H1 (cell line): ENCODE measurements around the gene PAN2. TPM values are rescaled to one million over a fixed set of nuclear protein-coding genes. Genes with fewer than 3 reads are reported as not detected.

ENCODE experiments used
- CTCF ChIA-PET: fragments of 300-600 bp; sonication (Branson Sonifier 250); formaldehyde crosslinking; loops from one replicate; lab custom pipeline; 2021; ENCODE audit not compliant: partially characterized antibody; lab: Charles Lee
- POLR2A ChIA-PET: fragments of 300-600 bp; sonication (Branson Sonifier 250); formaldehyde crosslinking; loops from one replicate; lab custom pipeline; 2021; ENCODE audit warnings: inconsistent platforms; ENCODE audit not compliant: partially characterized antibody; lab: Charles Lee
- DNase-seq, 2 experiments: peaks; one replicate each; pipeline versions ENCODE4 v3.0.0 to v3.0.0-alpha.2; 2010 to 2022; ENCODE audit warnings: low spot score in 2 of 2, low read depth in 1 of 2, mixed read lengths in 1 of 2
- FAIRE-seq: peaks from 2 replicates; lab custom pipeline; 2011; peaks lifted over from hg19 to GRCh38; lab: Jason Lieb, UNC
- H2AFZ ChIP-seq: 2 replicates; pipeline ENCODE4 v1.8.1; 2012; ENCODE audit warnings: low read length, inconsistent platforms
- H2AK5ac ChIP-seq: 2 replicates; pipeline ENCODE4 v1.6.1; 2013; ENCODE audit warnings: low read depth, low read length
- H2BK120ac ChIP-seq: replicated peaks from 2 replicates; pipeline ENCODE3; 2013; ENCODE audit warnings: low read depth, low read length, inconsistent platforms
- H2BK12ac ChIP-seq: 2 replicates; pipeline ENCODE4 v1.6.1; 2013; ENCODE audit warnings: low read depth, low read length
- H2BK15ac ChIP-seq: 2 replicates; pipeline ENCODE4 v1.6.1; 2013; ENCODE audit warnings: low read length
- H2BK20ac ChIP-seq: 2 replicates; pipeline ENCODE4 v1.6.1; 2013; ENCODE audit warnings: low read length
- H2BK5ac ChIP-seq: 2 replicates; pipeline ENCODE4 v1.6.1; 2013; ENCODE audit warnings: low read depth, low read length
- H3K14ac ChIP-seq: 2 replicates; pipeline ENCODE4 v1.6.1; 2013; ENCODE audit warnings: inconsistent platforms; ENCODE audit not compliant: insufficient read length
- H3K18ac ChIP-seq: 2 replicates; pipeline ENCODE4 v1.6.1; 2013; ENCODE audit warnings: low read length; ENCODE audit errors: extremely low read depth
- H3K23ac ChIP-seq: 2 replicates; pipeline ENCODE4 v1.6.1; 2013; ENCODE audit warnings: inconsistent platforms; ENCODE audit not compliant: insufficient read length
- H3K23me2 ChIP-seq: 2 replicates; pipeline ENCODE4 v1.6.1; 2013; ENCODE audit warnings: low read depth, low read length
- H3K27ac ChIP-seq: 2 replicates; pipeline ENCODE4 v1.6.1; 2011; ENCODE audit warnings: low read depth, low read length, inconsistent platforms
- H3K27me3 ChIP-seq, 4 experiments: replicated peaks in 1 of 4; 1 replicate in 1 of 4; 2 replicates in 3 of 4; pipeline versions ENCODE4 v1.6.1 to v1.8.1; 2011 to 2013; ENCODE audit warnings: low read length in 3 of 4, mild to moderate bottlenecking in 3 of 4, inconsistent platforms in 2 of 4, mixed read lengths in 2 of 4, moderate library complexity in 1 of 4; ENCODE audit not compliant: control insufficient read depth in 3 of 4, insufficient read depth in 3 of 4; ENCODE audit errors: extremely low read depth in 1 of 4
- H3K36me3 ChIP-seq, 4 experiments: 2 replicates each; pipeline versions ENCODE4 v1.6.1 to v1.8.1; 2011 to 2013; ENCODE audit warnings: mild to moderate bottlenecking in 4 of 4, low read length in 3 of 4, moderate library complexity in 2 of 4, control low read depth in 1 of 4, inconsistent platforms in 1 of 4; ENCODE audit not compliant: insufficient read depth in 4 of 4, control insufficient read depth in 2 of 4
- H3K4ac ChIP-seq: replicated peaks from 2 replicates; pipeline ENCODE3; 2013; ENCODE audit warnings: low read length, low read depth, mixed read lengths, inconsistent platforms; ENCODE audit not compliant: insufficient read length
- H3K4me1 ChIP-seq, 4 experiments: replicated peaks in 1 of 4; 1 replicate in 1 of 4; 2 replicates in 3 of 4; pipeline versions ENCODE4 v1.6.1 to v1.8.1; 2011 to 2013; ENCODE audit warnings: low read length in 3 of 4, inconsistent platforms in 2 of 4, mixed read lengths in 1 of 4; ENCODE audit not compliant: insufficient read depth in 4 of 4, control insufficient read depth in 3 of 4
- H3K4me2 ChIP-seq, 2 experiments: 2 replicates each; pipeline versions ENCODE4 v1.6.1 to v1.8.1; 2011 to 2013; ENCODE audit warnings: low read depth in 2 of 2, low read length in 2 of 2, control low read depth in 1 of 2, inconsistent platforms in 1 of 2, mild to moderate bottlenecking in 1 of 2; ENCODE audit not compliant: insufficient read depth in 1 of 2
- H3K4me3 ChIP-seq, 4 experiments: fragments of 200-600, 300-600 bp in 1 of 4; sonication (generic), shearing (Covaris generic), sonication (Bioruptor Twin) in 1 of 4; 2 replicates each; pipeline versions ENCODE4 v1.5.1 to v1.8.1; 2011 to 2016; ENCODE audit warnings: low read length in 4 of 4, low read depth in 3 of 4, control low read depth in 2 of 4, inconsistent platforms in 2 of 4, mild to moderate bottlenecking in 2 of 4, mixed read lengths in 1 of 4, moderate library complexity in 1 of 4; ENCODE audit not compliant: insufficient read depth in 2 of 4; ENCODE audit errors: extremely low read depth in 1 of 4
- H3K56ac ChIP-seq: replicated peaks from 2 replicates; pipeline ENCODE3; 2013; ENCODE audit warnings: low read depth, mild to moderate bottlenecking, mixed read lengths, low read length, inconsistent platforms; ENCODE audit not compliant: insufficient read length
- H3K79me1 ChIP-seq: 2 replicates; pipeline ENCODE4 v1.6.1; 2013; ENCODE audit warnings: low read depth, low read length, control low read depth
- H3K79me2 ChIP-seq, 2 experiments: 2 replicates each; pipeline versions ENCODE4 v1.6.1 to v1.8.1; 2012 to 2013; ENCODE audit warnings: low read length in 2 of 2, mild to moderate bottlenecking in 2 of 2, inconsistent platforms in 1 of 2; ENCODE audit not compliant: insufficient read depth in 2 of 2, control insufficient read depth in 1 of 2
- H3K9ac ChIP-seq, 4 experiments: replicated peaks in 1 of 4; 1 replicate in 1 of 4; 2 replicates in 3 of 4; pipeline versions ENCODE4 v1.6.1 to v1.8.1; 2011 to 2013; ENCODE audit warnings: low read depth in 3 of 4, low read length in 3 of 4, control low read depth in 2 of 4, mild to moderate bottlenecking in 2 of 4, moderate library complexity in 2 of 4, inconsistent platforms in 1 of 4; ENCODE audit errors: extremely low read depth in 1 of 4
- H3K9me3 ChIP-seq, 2 experiments: 2 replicates each; pipeline versions ENCODE4 v1.6.1 to v1.8.1; 2012 to 2013; ENCODE audit warnings: mild to moderate bottlenecking in 2 of 2, moderate library complexity in 2 of 2, control low read depth in 1 of 2, inconsistent platforms in 1 of 2, low read depth in 1 of 2, low read length in 1 of 2, mixed read lengths in 1 of 2; ENCODE audit not compliant: insufficient read depth in 2 of 2
- H4K20me1 ChIP-seq, 2 experiments: replicated peaks in 1 of 2; 2 replicates each; pipeline versions ENCODE3 to v1.8.1; 2011 to 2013; ENCODE audit warnings: inconsistent platforms in 2 of 2, low read length in 2 of 2, mild to moderate bottlenecking in 1 of 2; ENCODE audit not compliant: insufficient read depth in 2 of 2, control insufficient read depth in 1 of 2
- H4K5ac ChIP-seq: 2 replicates; pipeline ENCODE4 v1.6.1; 2013; ENCODE audit warnings: low read length, low read depth, mixed read lengths, inconsistent platforms; ENCODE audit not compliant: insufficient read length
- H4K8ac ChIP-seq: 2 replicates; pipeline ENCODE4 v1.8.0; 2013; ENCODE audit warnings: mild to moderate bottlenecking, moderate library complexity, low read length, inconsistent platforms; ENCODE audit not compliant: insufficient read depth; ENCODE audit errors: extremely low read depth
- H4K91ac ChIP-seq: replicated peaks from 2 replicates; pipeline ENCODE3; 2013; ENCODE audit warnings: low read length, mixed read lengths, inconsistent platforms; ENCODE audit not compliant: insufficient read length
- CBX8 ChIP-seq: fragments of 300-800, 300-1000 bp; sonication (generic); IDR thresholded peaks from 2 replicates; pipeline ENCODE4 v1.7.1; 2016; ENCODE audit warnings: low read depth, low read length, borderline replicate concordance
- EGR1 ChIP-seq: IDR thresholded peaks from 2 replicates; pipeline ENCODE4 v1.6.1; 2011; ENCODE audit warnings: low read depth, low read length, borderline replicate concordance
- KDM5A ChIP-seq: fragments of 200-600 bp; IDR thresholded peaks from 2 replicates; pipeline ENCODE4 v1.7.1; 2012; ENCODE audit warnings: mild to moderate bottlenecking, low read length, inconsistent platforms, mixed read lengths
- POU5F1 ChIP-seq: IDR thresholded peaks from 2 replicates; pipeline ENCODE4 v1.6.1; 2011; ENCODE audit warnings: low read depth, mild to moderate bottlenecking, low read length, moderate library complexity
- SUZ12 ChIP-seq: fragments of 200-600 bp; sonication (generic); IDR thresholded peaks from 2 replicates; pipeline ENCODE4 v1.6.1; 2012; ENCODE audit warnings: mild to moderate bottlenecking, inconsistent platforms, low read length, moderate library complexity, mixed read lengths
- TBP ChIP-seq: IDR thresholded peaks from 2 replicates; pipeline ENCODE4 v1.6.1; 2011; ENCODE audit warnings: low read depth, low read length, improper control_type of control experiment
- WGBS, 2 experiments: shearing (Covaris generic) in 1 of 2; methylation state at CpG; one replicate each; pipeline versions ENCODE4 v1.1.6 to v1.1.7; 2013 to 2015; ENCODE audit warnings: low lambda C conversion rate in 2 of 2, mixed read lengths in 2 of 2, inconsistent platforms in 1 of 2, low coverage in 1 of 2, missing lambda C conversion rate in 1 of 2; ENCODE audit not compliant: insufficient replicate concordance in 2 of 2, insufficient coverage in 1 of 2, insufficient read length in 1 of 2; ENCODE audit errors: extremely low coverage in 1 of 2, missing lambda C conversion rate in 1 of 2; 5-methylcytosine and 5-hydroxymethylcytosine counted together
- polyA plus RNA-seq, 7 experiments: library from polyadenylated mRNA; depleted of rRNA in 3 of 7; stranded (reverse) in 5 of 7; unstranded in 2 of 7; fragments of >200 nt in 5 of 7; fragments of 200-250 nt in 2 of 7; gene quantifications; 1 replicate in 5 of 7; 2 replicates in 1 of 7; 4 replicates in 1 of 7; pipeline versions ENCODE4 v1.2.1 to v1.2.3, GENCODE V29; 2011 to 2013; ENCODE audit warnings: missing spikeins in 2 of 7, mixed read lengths in 2 of 7
- total RNA-seq: library from RNA; stranded (reverse); fragmentation: NEBNext Ultra II Directional; extraction: Animal tissue kit (Norgen Biotek cat#: 25700); gene quantifications from 2 replicates; pipeline ENCODE4 v1.2.1, GENCODE V29; 2021

PAN2 gene
- total and polyA plus RNA-seq, 2 of the 8 experiments (the other 6 are each of a cell fraction or from before 2014, with no cell fraction given) = 29.6 to 36.7 TPM

DNA sequence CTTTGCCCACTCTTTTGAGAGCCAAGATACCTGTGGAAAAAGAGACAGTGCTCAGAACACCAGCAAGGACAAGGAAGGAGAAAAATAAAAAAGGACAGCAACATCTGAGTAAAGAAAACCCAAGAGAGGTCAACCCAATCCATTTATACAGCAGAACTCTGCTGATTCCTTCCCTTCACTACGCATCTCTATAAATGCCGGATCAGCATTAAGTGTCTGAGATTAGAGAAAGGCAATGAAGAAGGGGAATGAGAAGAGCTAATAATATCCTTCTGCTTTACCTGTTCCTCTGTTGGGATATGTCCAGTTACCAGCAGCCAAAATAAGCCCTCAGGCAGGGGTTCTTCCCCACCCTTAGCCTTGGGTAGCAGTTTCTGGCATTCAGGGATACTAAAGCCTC is 51.2 kb downstream of the PAN2 start:
- no peak overlapping the region for H4K5ac ChIP-seq
- H3K4ac ChIP-seq = no peak overlapping the region
- FAIRE-seq (no peak), DNase-seq (no peak)
- no peak overlapping the region for H3K4me3 ChIP-seq
- no peak overlapping the region for H3K9ac ChIP-seq
- H2BK120ac ChIP-seq = no peak overlapping the region
- WGBS, 2 experiments = 93% methylated on average over 2 of the region's 2 CpGs; no CpG with 5 or more reads in 1 of the 2 experiments
- ChIA-PET POLR2A (interaction anchor here (0.7 to 2.7 kb wide), 4 partner anchors 12 to 28 kb away, joined by 3 to 8 read pairs (median 5); no protein-coding TSS in a partner anchor), CTCF (interaction anchor here (0.6 to 0.8 kb wide), 2 partner anchors 14 to 79 kb away, joined by 3 to 5 read pairs; no protein-coding TSS in a partner anchor)
- no peak overlapping the region for H3K4me2 ChIP-seq
- no peaks in the 10 kb centered on the region for H3K79me2 ChIP-seq
- H4K20me1 ChIP-seq = no peaks in the 10 kb centered on the region
- H3K18ac ChIP-seq = no peak overlapping the region
- H2BK5ac ChIP-seq = no peak overlapping the region
- no peak overlapping the region for H4K8ac ChIP-seq
- peaks cover 14 to 66% (median 51%) of the 10 kb centered on the region in 4 experiments; a peak in 7 of 8 replicates for H3K36me3 ChIP-seq
- no peaks in the 10 kb centered on the region for H3K23me2 ChIP-seq
- no peak overlapping the region for H2AK5ac ChIP-seq
- no peaks in the 10 kb centered on the region for H3K4me1 ChIP-seq
- H3K79me1 ChIP-seq = no peaks in the 10 kb centered on the region
- no peak overlapping the region for H2BK15ac ChIP-seq
- no peak overlapping the region for H4K91ac ChIP-seq
- no peak overlapping the region for H3K56ac ChIP-seq
- H3K23ac ChIP-seq = no peak overlapping the region
- no peak overlapping the region for H2BK12ac ChIP-seq
- H2AFZ ChIP-seq = no peak overlapping the region
- H3K27ac ChIP-seq = no peak overlapping the region
- H2BK20ac ChIP-seq = no peak overlapping the region
- no peaks in the 10 kb centered on the region for H3K9me3 ChIP-seq
- no peak overlapping the region for H3K14ac ChIP-seq
- H3K27me3 ChIP-seq = no peaks in the 10 kb centered on the region
- TF ChIP-seq SUZ12 (no peak), KDM5A (no peak), TBP (no peak), EGR1 (no peak), CBX8 (no peak), POU5F1 (no peak)
